T-helper 1 cell treated with Interleukin-12 subunit alpha and Interleukin-12 subunit beta and Interleukin-4 antibody, amounts not matched to agents 30 μg/mL and 1 μg/mL, for 36 hours (primary cell): Measurements from ENCODE around the gene MYO1G.
"Not testable (repeated sequence)": the region's sequence is repeated elsewhere in the genome, so short reads cannot be mapped to it uniquely, and the experiment has no call there.

ENCODE experiments used
- H3K27ac Mint-ChIP-seq: one replicate; pipeline ENCODE4 v1.8.0; 2021; ENCODE audit warnings: mild to moderate bottlenecking, mixed read lengths
- H3K27me3 Mint-ChIP-seq: one replicate; pipeline ENCODE4 v1.8.0; 2021; ENCODE audit warnings: low read depth, mixed read lengths
- H3K36me3 Mint-ChIP-seq: one replicate; pipeline ENCODE4 v1.8.0; 2021; ENCODE audit warnings: low read depth, mixed read lengths
- H3K4me1 Mint-ChIP-seq: one replicate; pipeline ENCODE4 v1.8.0; 2021; ENCODE audit warnings: low read depth, mixed read lengths
- H3K4me3 Mint-ChIP-seq: one replicate; pipeline ENCODE4 v1.8.0; 2021; ENCODE audit warnings: mild to moderate bottlenecking, moderate library complexity, mixed read lengths
- H3K9me3 Mint-ChIP-seq: one replicate; pipeline ENCODE4 v1.8.0; 2021; ENCODE audit warnings: mixed read lengths

MYO1G gene

DNA sequence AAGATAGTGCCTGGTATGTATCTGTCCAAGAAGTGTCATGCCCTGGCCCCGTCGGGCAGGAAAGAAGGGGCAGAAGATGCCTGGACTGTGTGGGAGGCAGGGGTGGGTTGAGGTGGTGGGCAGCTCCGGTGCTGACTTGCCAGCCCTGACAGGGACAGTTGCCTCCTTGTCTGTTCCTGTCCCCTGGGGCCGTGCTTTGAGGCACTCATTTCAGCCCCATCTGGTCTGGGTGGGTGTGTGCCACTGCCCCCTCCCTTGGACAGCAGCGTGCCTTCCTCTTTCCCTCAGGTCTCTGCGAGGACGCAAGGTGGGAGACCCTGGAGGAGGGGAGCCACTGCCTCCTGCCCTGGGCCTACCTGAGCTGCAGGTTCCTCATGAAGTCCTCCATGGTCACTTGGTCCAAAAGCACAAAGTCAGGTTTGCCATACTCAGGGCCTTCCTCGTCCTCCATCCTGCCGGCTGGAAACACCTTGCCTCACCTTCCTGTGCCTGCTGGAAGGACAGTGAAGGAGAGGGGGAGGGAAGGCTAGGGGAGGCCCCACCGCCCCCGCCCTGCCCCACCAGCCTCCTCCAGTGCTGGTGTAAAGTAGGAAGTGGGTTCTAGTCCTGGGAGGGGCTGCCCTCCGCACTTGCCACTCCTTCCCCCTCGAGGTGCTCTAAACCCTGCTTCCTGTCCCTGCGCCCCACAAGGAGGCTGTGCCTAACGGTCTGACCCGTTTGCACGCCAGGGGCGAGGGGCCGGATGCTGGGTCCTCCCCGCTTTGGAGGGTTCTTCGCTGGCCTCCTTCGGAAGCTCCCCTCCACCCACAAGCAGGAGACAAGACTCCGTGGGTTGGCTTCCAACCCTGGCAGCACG, at the start of gene MYO1G:
Gene MYO1G, minus strand, starts transcription at position 505 of the 856 bp plus-strand sequence. Its CDS starts 54 bp downstream, at position 451.
- H3K36me3 Mint-ChIP-seq: peaks cover 64% of the 10 kb centered on the region
- H3K27me3 Mint-ChIP-seq: no peaks in the 10 kb centered on the region
- H3K9me3 Mint-ChIP-seq: no peaks in the 10 kb centered on the region
- H3K4me1 Mint-ChIP-seq: peaks cover 44% of the 10 kb centered on the region
- peak within 1 kb of the TSS; percentile 95 for H3K4me3 Mint-ChIP-seq
- H3K27ac Mint-ChIP-seq: peak within 1 kb of the TSS; percentile 96

DNA sequence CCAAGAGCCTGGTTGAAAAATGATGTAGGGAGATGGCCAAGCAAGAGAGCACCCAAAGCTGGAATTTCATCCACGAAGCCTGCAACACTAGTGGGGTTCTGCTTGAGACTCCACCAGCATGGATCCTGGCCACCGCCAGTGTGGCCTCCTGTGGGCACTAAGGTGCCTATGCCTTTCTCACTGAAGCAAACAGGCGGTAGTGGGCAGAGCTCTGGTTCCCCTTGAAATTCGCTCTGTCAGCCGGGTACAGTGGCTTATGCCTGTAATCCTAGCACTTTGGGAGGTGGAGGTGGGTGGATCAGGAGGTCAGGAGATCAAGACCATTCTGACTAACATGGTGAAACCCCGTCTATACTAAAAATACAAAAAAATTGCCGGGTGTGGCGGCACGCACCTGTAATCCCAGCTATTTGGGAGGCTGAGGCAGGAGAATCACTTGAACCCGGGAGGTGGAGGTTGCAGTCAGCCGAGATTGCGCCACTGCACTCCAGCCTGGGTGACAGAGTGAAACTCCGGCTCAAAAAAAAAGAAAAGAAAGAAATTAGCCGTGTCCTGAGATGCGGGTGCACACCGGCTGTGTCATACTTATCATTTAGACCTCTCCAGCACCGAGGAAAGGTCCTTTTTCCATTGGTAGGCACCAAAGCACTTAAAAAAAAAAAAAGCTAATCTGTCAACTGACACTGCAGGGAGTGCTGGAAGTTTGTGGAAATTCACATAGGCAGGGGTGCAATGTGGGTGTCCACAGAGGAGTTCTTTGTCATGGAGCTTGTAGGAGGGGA, 49.5 kb upstream of the MYO1G start:
- H3K27me3 Mint-ChIP-seq: no peaks in the 10 kb centered on the region
- peak overlapping the region; percentile 89 for H3K4me3 Mint-ChIP-seq
- no peaks in the 10 kb centered on the region for H3K9me3 Mint-ChIP-seq
- peak overlapping the region; percentile 82 for H3K27ac Mint-ChIP-seq
- peaks cover 64% of the 10 kb centered on the region for H3K4me1 Mint-ChIP-seq
- peaks cover 58% of the 10 kb centered on the region for H3K36me3 Mint-ChIP-seq

DNA sequence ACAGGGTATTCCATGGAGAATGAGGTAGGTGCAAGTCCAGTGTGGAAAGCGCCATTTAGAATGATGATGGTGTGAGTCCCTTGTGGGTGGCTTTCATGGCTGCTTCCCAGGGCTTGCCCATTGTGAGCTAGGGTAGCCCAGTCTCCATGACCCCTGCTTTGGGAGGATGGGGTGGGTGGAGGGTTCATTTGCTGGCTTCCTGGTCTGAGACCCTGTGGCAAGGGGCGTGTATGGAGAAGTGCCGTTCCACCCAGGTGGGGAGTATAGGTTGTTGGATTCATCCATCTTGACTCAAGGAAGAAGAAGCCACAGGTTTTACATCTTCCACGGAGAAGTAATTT, 48.9 kb upstream of the MYO1G start:
- Mint-ChIP-seq H3K4me3 (peak overlapping the region; percentile 89), H3K27ac (peak overlapping the region; percentile 82), H3K36me3 (peaks cover 53% of the 10 kb centered on the region), H3K27me3 (no peaks in the 10 kb centered on the region), H3K4me1 (peaks cover 61% of the 10 kb centered on the region), H3K9me3 (no peaks in the 10 kb centered on the region)

DNA sequence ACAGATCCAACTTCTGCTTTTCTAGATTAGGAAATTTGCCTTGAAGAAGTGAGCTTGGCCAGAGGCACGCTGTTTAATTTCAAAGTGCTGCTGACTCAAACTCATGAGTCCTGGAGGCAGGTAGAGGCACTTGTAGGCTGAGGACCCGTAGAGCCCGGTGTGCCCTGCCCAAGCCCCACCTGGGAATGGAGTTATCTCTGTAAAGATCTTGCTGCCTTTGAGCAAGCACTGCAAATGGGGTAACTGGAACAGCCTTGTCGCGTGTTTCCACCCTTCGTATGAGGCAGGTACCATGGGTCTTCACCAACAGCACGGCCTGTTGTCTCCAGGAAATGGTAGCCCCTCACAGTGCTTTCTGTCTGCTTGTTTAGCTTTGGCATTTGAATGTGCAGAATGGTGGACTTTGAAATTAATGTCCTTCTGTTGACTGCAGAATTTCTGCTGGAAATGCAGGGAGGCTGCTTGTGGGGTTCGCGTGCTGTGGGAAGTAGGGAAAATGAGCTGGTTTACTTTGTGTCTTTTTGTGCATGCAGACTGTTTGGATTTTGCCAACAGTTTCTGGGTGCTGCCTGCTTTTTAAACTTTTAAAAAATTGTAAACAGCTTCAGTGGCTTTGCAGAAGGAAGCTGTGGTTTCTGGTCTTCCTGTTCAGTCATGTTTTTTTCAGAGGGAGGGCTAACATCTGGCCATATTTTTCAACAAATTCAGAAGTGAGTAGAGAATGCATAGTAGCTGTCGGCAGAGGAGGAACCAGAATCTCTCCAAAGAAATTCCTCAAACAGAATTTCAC, 48.4 kb upstream of the MYO1G start:
- no peaks in the 10 kb centered on the region for H3K9me3 Mint-ChIP-seq
- H3K36me3 Mint-ChIP-seq: peaks cover 51% of the 10 kb centered on the region
- H3K27ac Mint-ChIP-seq: peak overlapping the region; percentile 82
- no peaks in the 10 kb centered on the region for H3K27me3 Mint-ChIP-seq
- peaks cover 55% of the 10 kb centered on the region for H3K4me1 Mint-ChIP-seq
- H3K4me3 Mint-ChIP-seq: peak overlapping the region; percentile 89

DNA sequence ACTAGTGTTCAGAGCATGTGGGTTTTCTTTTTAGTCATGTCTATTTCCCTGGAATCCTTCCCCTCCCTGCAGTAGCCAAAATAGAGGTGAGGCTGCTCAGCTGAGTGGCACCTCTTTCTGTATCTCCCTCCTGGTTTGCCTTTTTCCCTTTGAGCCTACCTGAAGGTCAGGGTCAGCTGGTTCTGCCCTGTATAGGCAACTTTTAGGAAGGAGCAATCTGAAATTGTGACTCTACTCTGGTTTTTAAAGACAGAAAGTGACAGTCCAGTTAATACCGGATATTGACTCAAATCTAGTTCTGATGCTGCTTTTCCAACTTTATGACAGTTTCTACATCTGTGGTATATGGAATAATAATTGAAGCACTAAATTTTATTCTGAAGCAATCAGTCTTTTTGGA, 47.2 kb upstream of the MYO1G start:
- H3K27ac Mint-ChIP-seq: peak overlapping the region; percentile 77
- peaks cover 58% of the 10 kb centered on the region for H3K4me1 Mint-ChIP-seq
- no peaks in the 10 kb centered on the region for H3K27me3 Mint-ChIP-seq
- H3K36me3 Mint-ChIP-seq: peaks cover 51% of the 10 kb centered on the region
- H3K9me3 Mint-ChIP-seq: no peaks in the 10 kb centered on the region
- peak overlapping the region; percentile 70 for H3K4me3 Mint-ChIP-seq

DNA sequence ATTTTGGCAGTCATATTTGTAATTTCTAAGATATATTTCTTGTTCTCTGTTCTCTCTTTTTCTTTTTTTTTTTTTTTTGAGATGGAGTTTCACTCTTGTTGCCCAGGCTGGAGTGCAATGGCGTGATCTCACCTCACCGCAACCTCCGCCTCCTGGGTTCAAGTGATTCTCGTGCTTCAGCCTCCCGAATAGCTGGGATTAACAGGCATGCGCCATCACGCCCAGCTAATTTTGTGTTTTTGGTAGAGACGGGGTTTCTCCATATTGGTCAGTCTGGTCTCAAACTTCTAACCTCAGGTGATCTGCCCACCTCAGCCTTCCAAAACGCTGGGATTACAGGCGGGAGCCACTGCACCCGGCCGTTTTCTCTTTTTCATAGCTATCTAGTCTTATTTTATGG, 46.7 kb upstream of the MYO1G start:
- peak overlapping the region; percentile 77 for H3K27ac Mint-ChIP-seq
- H3K4me3 Mint-ChIP-seq: peak overlapping the region; percentile 70
- H3K27me3 Mint-ChIP-seq, H3K9me3 Mint-ChIP-seq: not testable (repeated sequence)
- peaks cover 51% of the 10 kb centered on the region for H3K36me3 Mint-ChIP-seq
- H3K4me1 Mint-ChIP-seq: peaks cover 62% of the 10 kb centered on the region

DNA sequence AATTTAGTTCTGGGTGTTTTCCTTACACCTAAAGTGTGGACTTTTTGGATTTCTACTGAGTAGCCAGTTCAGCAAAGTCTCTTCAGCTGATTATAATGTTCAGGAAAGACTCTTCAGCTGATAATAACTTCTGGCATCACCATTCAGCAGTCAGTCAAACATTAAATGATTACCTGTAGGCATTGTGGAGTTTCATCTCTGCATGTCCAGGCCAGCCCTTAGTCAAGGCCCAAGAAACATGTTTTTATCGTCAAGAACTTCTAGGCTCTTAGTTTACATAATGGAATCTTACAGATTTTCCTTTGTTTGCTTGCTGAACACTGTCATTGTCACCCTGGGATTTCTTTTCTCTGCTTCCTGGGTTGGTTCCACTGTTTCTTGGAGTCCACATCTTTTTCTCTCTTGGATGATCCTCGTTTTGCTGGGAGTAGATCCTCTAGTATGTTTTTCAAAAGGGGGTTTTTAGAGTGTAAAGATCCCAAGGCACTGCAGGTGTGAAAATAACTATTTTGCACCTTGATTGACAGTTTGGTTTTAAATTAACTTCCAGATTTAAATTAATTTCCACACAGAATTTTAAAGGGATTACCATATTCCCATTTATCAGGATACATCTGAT, 45.4 kb upstream of the MYO1G start:
- Mint-ChIP-seq H3K4me1 (peaks cover 58% of the 10 kb centered on the region), H3K9me3 (no peaks in the 10 kb centered on the region), H3K4me3 (no peak overlapping the region), H3K27me3 (no peaks in the 10 kb centered on the region), H3K27ac (no peak overlapping the region), H3K36me3 (peaks cover 42% of the 10 kb centered on the region)

DNA sequence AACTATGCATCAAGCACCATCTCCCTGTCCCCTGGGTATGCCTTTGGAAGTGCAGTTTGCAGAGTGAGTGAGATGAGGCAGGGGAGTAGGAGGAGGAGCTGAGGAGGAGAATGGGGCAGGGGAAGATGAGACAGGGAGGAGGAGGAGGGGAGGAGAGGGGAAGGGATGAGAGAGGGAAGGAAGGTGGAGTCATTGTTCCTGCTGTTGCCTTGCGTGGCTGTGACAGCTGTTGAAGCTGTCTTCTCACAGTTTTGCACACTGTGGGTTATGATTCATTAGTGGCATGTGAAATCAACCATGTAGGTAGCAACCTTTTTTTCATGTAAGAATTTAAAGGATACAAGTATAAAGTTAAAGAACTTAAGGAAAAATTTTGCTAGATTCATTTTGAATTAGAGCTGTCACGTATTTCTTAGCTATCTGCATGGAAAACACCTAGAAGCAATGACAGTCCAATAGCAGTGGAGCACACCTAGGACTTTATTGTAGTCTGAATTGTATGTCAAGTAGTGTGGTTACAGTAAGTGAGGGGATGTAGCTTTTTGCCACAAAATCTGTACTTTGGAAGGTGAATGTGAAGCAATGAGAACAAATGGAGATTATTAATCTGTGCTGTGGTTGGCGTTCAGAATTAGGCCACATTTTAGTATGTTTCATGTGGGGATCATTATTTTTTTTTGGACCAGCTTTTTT, 42.9 kb upstream of the MYO1G start:
- peak overlapping the region; percentile 88 for H3K27ac Mint-ChIP-seq
- H3K36me3 Mint-ChIP-seq: peaks cover 22% of the 10 kb centered on the region
- H3K27me3 Mint-ChIP-seq: no peaks in the 10 kb centered on the region
- H3K4me1 Mint-ChIP-seq: peaks cover 49% of the 10 kb centered on the region
- H3K9me3 Mint-ChIP-seq: no peaks in the 10 kb centered on the region
- peak overlapping the region; percentile 20 for H3K4me3 Mint-ChIP-seq

DNA sequence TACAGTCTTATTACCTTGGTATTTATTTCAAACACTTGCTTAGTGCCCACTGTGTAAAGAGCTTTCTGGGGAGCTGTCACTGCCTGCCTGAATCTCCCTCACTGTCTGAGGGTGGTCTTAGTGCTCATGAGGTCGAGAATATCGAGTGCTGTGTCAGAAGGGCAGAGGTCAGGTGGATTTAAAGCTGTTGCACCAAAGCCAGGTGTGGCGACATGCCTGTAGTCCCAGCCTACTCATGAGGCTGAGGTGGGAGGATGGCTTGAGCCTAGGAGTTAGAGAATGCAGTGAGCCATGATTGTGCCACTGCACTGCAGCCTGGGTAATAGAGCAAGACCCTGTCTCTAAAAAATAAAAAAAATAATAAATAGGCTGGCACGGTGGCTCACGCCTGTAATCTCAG, 42.1 kb upstream of the MYO1G start:
- Mint-ChIP-seq H3K36me3 (peaks cover 23% of the 10 kb centered on the region), H3K9me3 (no peaks in the 10 kb centered on the region), H3K4me1 (peaks cover 45% of the 10 kb centered on the region), H3K27me3 (no peaks in the 10 kb centered on the region), H3K4me3 (no peak overlapping the region), H3K27ac (peak overlapping the region; percentile 78)

DNA sequence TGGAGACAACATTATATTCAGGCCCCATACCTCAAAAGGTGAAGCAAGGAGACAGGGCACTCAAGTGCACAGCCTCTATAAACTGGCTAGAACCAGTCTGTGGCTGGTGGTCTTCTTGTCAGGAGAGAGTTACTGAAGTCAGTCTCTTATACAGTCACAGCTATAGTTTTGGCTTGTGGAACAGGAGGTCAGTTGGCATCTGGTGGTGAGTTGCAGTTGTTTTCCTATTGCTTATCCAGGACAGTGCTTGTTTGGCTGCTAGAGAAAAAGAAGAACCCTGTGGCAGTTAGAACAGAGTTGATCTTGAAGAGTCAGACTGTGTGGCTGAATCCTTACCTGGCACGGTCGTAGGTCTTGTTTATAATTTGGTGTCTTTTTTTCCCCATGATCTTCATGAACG, 38.4 kb upstream of the MYO1G start:
- Mint-ChIP-seq H3K36me3 (peaks cover 23% of the 10 kb centered on the region), H3K27ac (no peak overlapping the region), H3K9me3 (no peaks in the 10 kb centered on the region), H3K27me3 (no peaks in the 10 kb centered on the region), H3K4me3 (no peak overlapping the region), H3K4me1 (peaks cover 32% of the 10 kb centered on the region)

DNA sequence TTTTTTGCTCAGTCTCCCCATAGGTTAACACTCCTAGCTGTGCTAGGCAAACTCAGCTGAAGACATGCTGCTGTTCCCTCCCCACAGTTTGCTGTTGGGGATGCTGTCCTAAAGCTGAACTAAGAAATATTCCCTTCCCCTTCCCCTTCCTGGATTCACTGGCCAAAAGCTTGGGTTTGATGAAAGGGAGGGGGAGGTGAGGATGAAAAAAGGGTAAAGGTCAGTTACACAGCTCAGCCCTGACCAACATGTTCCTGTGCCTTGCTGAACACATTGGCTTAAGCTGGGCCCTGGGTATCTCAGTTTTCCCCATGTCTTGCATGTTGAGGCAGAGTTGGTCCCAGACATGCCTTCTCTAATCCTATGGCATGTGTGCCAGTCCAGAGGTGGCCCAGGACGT, 36.5 kb upstream of the MYO1G start:
- H3K4me3 Mint-ChIP-seq: no peak overlapping the region
- H3K27ac Mint-ChIP-seq: no peak overlapping the region
- no peaks in the 10 kb centered on the region for H3K9me3 Mint-ChIP-seq
- no peaks in the 10 kb centered on the region for H3K27me3 Mint-ChIP-seq
- H3K36me3 Mint-ChIP-seq: peaks cover 21% of the 10 kb centered on the region
- peaks cover 22% of the 10 kb centered on the region for H3K4me1 Mint-ChIP-seq

DNA sequence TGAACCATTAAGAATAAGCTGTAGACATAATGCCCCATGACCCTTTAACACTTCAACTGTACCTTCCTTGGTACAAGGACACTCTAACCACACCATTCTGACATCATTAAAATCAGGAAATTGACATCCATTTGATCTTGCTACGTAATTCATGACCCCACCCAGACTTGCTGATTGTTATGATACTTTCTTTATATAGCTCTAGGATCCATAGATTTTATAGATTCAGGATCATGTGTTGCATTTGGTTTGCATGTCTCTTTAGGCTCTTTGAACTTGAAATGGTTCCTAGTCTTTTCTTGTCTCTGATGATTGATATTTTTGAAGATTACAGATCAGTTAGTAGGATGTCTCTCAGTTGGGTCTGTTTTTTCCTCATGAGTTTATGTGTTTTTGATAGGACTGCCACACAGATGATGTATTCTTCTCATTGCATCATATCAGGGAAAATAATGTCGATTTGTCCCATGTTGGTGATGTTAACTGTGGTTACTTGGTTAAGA, 34.7 kb upstream of the MYO1G start:
- H3K4me1 Mint-ChIP-seq: peaks cover 27% of the 10 kb centered on the region
- H3K27me3 Mint-ChIP-seq: no peaks in the 10 kb centered on the region
- no peak overlapping the region for H3K4me3 Mint-ChIP-seq

DNA sequence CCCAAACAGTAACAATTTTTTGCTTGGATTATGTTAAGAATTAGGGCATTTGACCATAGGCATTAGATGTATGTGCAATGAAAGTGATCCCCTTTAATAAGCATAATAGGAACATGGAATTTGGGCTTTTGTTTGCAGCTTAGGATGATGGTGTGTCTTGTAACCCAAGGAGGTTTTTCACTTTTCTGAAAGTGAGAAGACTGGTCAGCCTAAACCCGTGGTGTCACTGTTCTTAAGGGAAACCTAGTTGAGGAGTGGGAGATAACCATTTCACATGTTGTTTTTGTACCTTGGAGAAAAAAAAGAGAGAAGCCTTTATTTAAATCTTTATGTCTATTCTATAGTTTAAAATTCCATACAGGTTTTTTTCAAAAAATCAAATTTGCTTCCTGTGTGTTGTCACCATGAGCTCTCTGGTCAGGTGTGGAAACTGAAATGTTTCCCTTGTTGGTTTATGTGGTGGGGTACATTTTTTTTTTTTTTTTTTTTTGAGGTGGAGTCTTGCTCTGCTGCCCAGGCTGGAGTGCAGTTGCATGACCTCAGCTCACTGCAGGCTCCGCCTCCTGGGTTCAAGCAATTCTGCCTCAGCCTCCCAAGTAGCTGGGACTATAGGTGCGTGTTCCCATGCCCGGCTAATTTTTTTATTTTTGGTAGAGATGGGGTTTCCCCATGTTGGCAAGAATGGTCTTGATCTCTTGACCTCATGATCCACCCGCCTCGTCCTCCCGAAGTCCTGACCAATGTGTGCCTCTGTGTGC, 28.9 kb upstream of the MYO1G start:
- H3K27ac Mint-ChIP-seq: peak overlapping the region; percentile 79
- peaks cover 43% of the 10 kb centered on the region for H3K4me1 Mint-ChIP-seq
- no peaks in the 10 kb centered on the region for H3K27me3 Mint-ChIP-seq
- H3K36me3 Mint-ChIP-seq: peaks cover 23% of the 10 kb centered on the region
- no peak overlapping the region for H3K4me3 Mint-ChIP-seq
- no peaks in the 10 kb centered on the region for H3K9me3 Mint-ChIP-seq

More for the DNA sequence above, 34.7 kb upstream of the MYO1G start:
- H3K27ac Mint-ChIP-seq: peak overlapping the region; percentile 29
- peaks cover 22% of the 10 kb centered on the region for H3K36me3 Mint-ChIP-seq
- H3K9me3 Mint-ChIP-seq: no peaks in the 10 kb centered on the region
